ENCODE results near the gene MYO1D. TPM values are rescaled to one million over a fixed set of nuclear protein-coding genes. Genes with fewer than 3 reads are reported as not detected.

MYO1D gene
- total RNA-seq, 4 donors from 2014 or later = 247 to 569 (median 444) TPM

- intact Hi-C loops (cut with DNase I; ENCODE audit: low total_unique reads) = no loop called here
- Histone ChIP-seq H3K36me3 (no peaks in the 10 kb centered on the region), H3K9me3 (no peaks in the 10 kb centered on the region), H3K4me3 (no peak overlapping the region), H3K4me1 (peaks cover 0 to 4% (median 0%) of the 10 kb centered on the region in 4 donors), H3K27me3 (no peaks in the 10 kb centered on the region), H3K27ac (no peak overlapping the region)
- 56 to 66% methylated on average over 5 to 8 of the region's 8 CpGs for WGBS, 2 donors (ENCODE audit: low coverage in 1 of 2)
- no peak for DNase-seq
- in situ Hi-C loops (cut with MboI; ENCODE audit: low pct_ligation_motif_present in 1 of 4, low pct_unique_long_range_greater_than_20kb in 1 of 4, low sequenced_read_pairs in 3 of 4) = no loop called here
- TF ChIP-seq EP300 (IDR thresholded peaks at IDR 0.05; ENCODE audit: low read depth) (no peak), POLR2AphosphoS5 (IDR thresholded peaks at IDR 0.05) (no peak), POLR2A (IDR thresholded peaks at IDR 0.05) (no peak)
- TF ChIP-seq, protein P1, sequence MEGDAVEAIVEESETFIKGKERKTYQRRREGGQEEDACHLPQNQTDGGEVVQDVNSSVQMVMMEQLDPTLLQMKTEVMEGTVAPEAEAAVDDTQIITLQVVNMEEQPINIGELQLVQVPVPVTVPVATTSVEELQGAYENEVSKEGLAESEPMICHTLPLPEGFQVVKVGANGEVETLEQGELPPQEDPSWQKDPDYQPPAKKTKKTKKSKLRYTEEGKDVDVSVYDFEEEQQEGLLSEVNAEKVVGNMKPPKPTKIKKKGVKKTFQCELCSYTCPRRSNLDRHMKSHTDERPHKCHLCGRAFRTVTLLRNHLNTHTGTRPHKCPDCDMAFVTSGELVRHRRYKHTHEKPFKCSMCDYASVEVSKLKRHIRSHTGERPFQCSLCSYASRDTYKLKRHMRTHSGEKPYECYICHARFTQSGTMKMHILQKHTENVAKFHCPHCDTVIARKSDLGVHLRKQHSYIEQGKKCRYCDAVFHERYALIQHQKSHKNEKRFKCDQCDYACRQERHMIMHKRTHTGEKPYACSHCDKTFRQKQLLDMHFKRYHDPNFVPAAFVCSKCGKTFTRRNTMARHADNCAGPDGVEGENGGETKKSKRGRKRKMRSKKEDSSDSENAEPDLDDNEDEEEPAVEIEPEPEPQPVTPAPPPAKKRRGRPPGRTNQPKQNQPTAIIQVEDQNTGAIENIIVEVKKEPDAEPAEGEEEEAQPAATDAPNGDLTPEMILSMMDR (IDR thresholded peaks at IDR 0.05) = no peak
Measured at GRCh38 chr17:32536736-32537643, 339.9 kb downstream of the MYO1D start.

DNA sequence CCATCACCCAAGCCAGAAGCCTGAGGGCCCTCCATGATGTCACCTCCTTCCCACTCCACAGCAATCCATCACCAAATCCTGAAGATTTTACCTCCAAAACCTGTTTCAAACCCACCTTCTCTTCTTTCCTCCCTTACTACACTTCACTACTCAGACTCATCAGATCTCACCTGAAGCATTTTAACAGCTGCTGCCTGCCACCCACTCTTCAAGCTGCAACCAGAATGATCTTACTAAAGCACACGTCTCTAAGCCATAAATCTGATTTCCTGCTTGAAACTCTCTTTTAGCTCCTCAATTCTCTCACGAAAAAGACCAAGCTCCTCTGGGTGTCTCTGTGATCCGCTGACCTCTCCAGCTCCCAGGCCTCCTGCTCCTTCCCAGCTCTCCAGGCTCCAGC is 343.6 kb downstream of the MYO1D start:
- H3K36me3 ChIP-seq = no peaks in the 10 kb centered on the region
- H3K27ac ChIP-seq = no peak overlapping the region
- peaks cover 0 to 4% (median 0%) of the 10 kb centered on the region in 4 donors for H3K4me1 ChIP-seq
- DNase-seq = no peak
- in situ Hi-C loops (cut with MboI; ENCODE audit: low pct_ligation_motif_present in 1 of 4, low pct_unique_long_range_greater_than_20kb in 1 of 4, low sequenced_read_pairs in 3 of 4) (no loop called here), intact Hi-C loops (cut with DNase I; ENCODE audit: low total_unique reads) (no loop called here)
- no peak overlapping the region for H3K4me3 ChIP-seq
- no peaks in the 10 kb centered on the region for H3K9me3 ChIP-seq
- H3K27me3 ChIP-seq = no peaks in the 10 kb centered on the region
- TF ChIP-seq, protein P1 (IDR thresholded peaks at IDR 0.05) = no peak
- TF ChIP-seq POLR2AphosphoS5 (IDR thresholded peaks at IDR 0.05) (no peak), POLR2A (IDR thresholded peaks at IDR 0.05) (no peak), EP300 (IDR thresholded peaks at IDR 0.05; ENCODE audit: low read depth) (no peak)
- WGBS, 2 donors (ENCODE audit: low coverage in 1 of 2) = 76 to 94% methylated on average over 3 of the region's 3 CpGs

- Histone ChIP-seq H3K27ac (no peak overlapping the region), H3K36me3 (no peaks in the 10 kb centered on the region), H3K27me3 (no peaks in the 10 kb centered on the region), H3K9me3 (no peaks in the 10 kb centered on the region), H3K4me3 (no peak overlapping the region), H3K4me1 (no peaks in the 10 kb centered on the region)
- 84% methylated on average over 10 of the region's 10 CpGs; no CpG with 5 or more reads in 1 of the 2 donors for WGBS, 2 donors (ENCODE audit: low coverage in 1 of 2)
- TF ChIP-seq EP300 (IDR thresholded peaks at IDR 0.05; ENCODE audit: low read depth) (no peak), POLR2A (IDR thresholded peaks at IDR 0.05) (no peak), POLR2AphosphoS5 (IDR thresholded peaks at IDR 0.05) (no peak)
- TF ChIP-seq, protein P1 (IDR thresholded peaks at IDR 0.05) = no peak
- intact Hi-C loops (cut with DNase I; ENCODE audit: low total_unique reads) = no loop called here
- no peak for DNase-seq
- in situ Hi-C loops (cut with MboI; ENCODE audit: low pct_ligation_motif_present in 1 of 4, low pct_unique_long_range_greater_than_20kb in 1 of 4, low sequenced_read_pairs in 3 of 4) = no loop called here
Measured at GRCh38 chr17:32529604-32530003, 347.3 kb downstream of the MYO1D start.

GRCh38 chr17:32528825-32529224 is 348.1 kb downstream of the MYO1D start:
- in situ Hi-C loops (cut with MboI; ENCODE audit: low pct_ligation_motif_present in 1 of 4, low pct_unique_long_range_greater_than_20kb in 1 of 4, low sequenced_read_pairs in 3 of 4) = no loop called here
- TF ChIP-seq POLR2AphosphoS5 (IDR thresholded peaks at IDR 0.05) = no peak
- no peak for TF ChIP-seq EP300 (IDR thresholded peaks at IDR 0.05; ENCODE audit: low read depth)
- TF ChIP-seq POLR2A (IDR thresholded peaks at IDR 0.05) = no peak
- TF ChIP-seq, protein P1 (IDR thresholded peaks at IDR 0.05) = no peak
- no peak overlapping the region for H3K27ac ChIP-seq
- H3K9me3 ChIP-seq = no peaks in the 10 kb centered on the region
- DNase-seq = no peak
- 87 to 93% methylated on average over 5 to 7 of the region's 7 CpGs for WGBS, 2 donors (ENCODE audit: low coverage in 1 of 2)
- no peaks in the 10 kb centered on the region for H3K4me1 ChIP-seq
- no peak overlapping the region for H3K4me3 ChIP-seq
- intact Hi-C loops (cut with DNase I; ENCODE audit: low total_unique reads) = no loop called here
- H3K36me3 ChIP-seq = no peaks in the 10 kb centered on the region
- H3K27me3 ChIP-seq = no peaks in the 10 kb centered on the region
